ENCODE results near the gene CERS6. TPM values are rescaled to one million over a fixed set of nuclear protein-coding genes. Genes with fewer than 3 reads are reported as not detected.
"Not testable (repeated sequence)": the region's sequence is repeated elsewhere in the genome, so short reads cannot be mapped to it uniquely, and the experiment has no call there.

The CERS6 gene, protein sequence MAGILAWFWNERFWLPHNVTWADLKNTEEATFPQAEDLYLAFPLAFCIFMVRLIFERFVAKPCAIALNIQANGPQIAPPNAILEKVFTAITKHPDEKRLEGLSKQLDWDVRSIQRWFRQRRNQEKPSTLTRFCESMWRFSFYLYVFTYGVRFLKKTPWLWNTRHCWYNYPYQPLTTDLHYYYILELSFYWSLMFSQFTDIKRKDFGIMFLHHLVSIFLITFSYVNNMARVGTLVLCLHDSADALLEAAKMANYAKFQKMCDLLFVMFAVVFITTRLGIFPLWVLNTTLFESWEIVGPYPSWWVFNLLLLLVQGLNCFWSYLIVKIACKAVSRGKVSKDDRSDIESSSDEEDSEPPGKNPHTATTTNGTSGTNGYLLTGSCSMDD
- 13.1 and 14.0 TPM in 2 replicates for total RNA-seq (2014; rRNA removed; shearing (Covaris generic))

DNA sequence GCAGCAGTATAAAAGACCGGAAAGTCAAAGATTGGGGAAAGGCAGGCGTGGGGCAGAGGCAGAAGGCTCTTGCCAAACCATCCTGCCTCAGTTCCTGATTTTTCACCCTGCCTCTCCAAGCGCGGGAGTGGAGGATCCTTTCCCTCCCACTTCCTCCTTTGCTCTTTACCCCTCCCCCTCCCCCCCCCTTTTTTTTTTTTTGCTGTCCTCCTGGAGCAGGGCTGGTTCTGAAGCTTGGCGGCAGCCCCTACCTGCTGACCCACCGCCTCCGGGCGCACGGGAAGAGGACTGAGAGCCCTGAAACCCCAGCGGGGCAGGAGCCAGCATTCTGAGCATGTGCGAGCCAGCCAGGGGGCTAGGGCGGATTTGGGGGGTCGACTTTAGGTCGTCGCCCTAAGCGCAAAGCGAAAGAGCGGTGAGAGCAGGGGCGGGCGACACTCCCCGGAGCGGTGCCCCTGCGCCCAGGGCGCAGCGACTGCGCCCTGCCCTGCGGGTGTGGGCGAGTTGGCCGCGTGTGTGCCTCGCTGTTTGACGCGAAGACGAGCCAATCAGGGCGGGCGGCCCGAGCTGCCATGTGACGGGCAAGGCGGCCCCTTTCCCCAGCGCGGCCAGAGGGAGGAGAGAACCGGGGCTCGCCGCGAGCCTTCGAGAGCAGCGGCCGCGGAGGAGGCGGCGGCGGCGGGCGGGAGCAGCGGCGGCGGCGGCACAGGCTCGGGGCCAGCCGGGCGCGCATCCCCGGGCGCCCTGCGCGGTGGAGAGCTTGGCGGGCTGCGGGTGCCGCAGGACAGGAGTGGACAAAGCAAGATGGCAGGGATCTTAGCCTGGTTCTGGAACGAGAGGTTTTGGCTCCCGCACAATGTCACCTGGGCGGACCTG is at the start of gene CERS6:
Gene CERS6, plus strand, starts transcription at position 628 of the 876 bp plus-strand sequence. Its CDS starts 177 bp downstream, at position 805.
- Histone ChIP-seq H3K4me3 (ENCODE audit: insufficient read depth, low read depth, low read length) (peak within 1 kb of the TSS; percentile 94), H3K27me3 (ENCODE audit: control insufficient read depth, insufficient read depth, low read length) (peaks cover 6% of the 10 kb centered on the region), H3K36me3 (replicated peaks; ENCODE audit: control insufficient read depth, insufficient read depth, low read length) (no peaks in the 10 kb centered on the region)
- DNase-seq, result peak; percentile 94

DNA sequence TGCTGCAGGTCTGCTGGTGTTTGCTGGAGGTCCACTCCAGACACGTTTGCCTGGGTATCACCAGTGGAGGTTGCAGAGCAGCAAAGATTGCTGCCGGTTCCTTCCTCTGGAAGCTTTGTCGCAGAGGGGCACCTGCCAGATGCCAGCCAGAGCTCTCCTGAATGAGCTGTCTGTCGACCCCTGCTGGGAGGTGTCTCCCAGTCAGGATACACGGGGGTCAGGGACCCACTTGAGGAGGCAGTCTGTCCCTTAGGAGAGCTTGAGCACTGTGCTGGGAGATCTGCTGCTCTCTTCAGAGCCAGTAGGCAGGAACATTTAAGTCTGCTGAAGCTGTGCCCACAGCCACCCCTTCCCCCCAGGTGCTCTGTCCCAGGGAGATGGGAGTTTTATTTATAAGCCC is 43.8 kb upstream of the CERS6 start:
- H3K36me3 ChIP-seq (replicated peaks; ENCODE audit: control insufficient read depth, insufficient read depth, low read length); H3K27me3 ChIP-seq (ENCODE audit: control insufficient read depth, insufficient read depth, low read length); H3K4me3 ChIP-seq (ENCODE audit: insufficient read depth, low read depth, low read length); DNase-seq: not testable (repeated sequence)

DNA sequence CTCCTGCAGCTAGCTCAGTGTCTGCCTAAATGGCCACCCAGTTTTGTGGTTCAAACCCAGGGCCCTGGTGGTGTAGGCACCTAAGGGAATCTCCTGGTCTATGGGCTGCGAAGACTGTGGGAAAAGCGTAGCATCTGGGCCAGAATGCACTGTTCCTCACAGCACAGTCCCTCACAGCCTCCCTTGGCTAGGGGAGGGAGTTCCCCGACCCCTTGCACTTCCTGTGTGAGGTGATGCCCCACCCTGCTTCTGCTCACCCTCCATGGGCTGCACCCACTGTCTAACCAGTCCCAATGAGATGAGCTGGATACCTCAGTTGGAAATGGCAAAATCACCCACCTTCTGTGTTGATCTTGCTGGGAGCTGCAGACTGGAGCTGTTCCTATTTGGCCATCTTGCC is 43.0 kb upstream of the CERS6 start:
- not testable (repeated sequence) for H3K4me3 ChIP-seq (ENCODE audit: insufficient read depth, low read depth, low read length); DNase-seq; H3K36me3 ChIP-seq (replicated peaks; ENCODE audit: control insufficient read depth, insufficient read depth, low read length); H3K27me3 ChIP-seq (ENCODE audit: control insufficient read depth, insufficient read depth, low read length)

DNA sequence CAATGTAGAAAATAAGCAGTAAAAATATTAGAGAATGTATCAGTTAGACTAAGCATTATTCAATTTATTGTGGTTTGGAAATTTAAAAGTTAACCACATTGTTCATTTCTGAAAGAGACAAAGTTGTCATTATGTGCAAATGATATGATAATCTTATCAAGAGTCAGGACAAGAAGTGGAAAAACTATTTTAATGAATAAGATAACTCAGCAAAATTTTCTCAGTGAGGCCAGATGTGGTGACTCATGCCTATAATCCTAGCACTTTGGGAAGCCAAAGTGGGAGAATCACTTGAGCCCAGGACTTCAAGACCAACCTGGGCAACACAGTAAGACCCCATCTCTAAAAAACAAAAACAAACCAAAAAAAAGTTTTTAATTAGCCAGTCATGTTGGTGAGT is 39.5 kb upstream of the CERS6 start:
- Histone ChIP-seq H3K36me3 (replicated peaks; ENCODE audit: control insufficient read depth, insufficient read depth, low read length) (no peaks in the 10 kb centered on the region), H3K27me3 (ENCODE audit: control insufficient read depth, insufficient read depth, low read length) (no peaks in the 10 kb centered on the region), H3K4me3 (ENCODE audit: insufficient read depth, low read depth, low read length) (no peak overlapping the region)
- DNase-seq, result no peak

DNA sequence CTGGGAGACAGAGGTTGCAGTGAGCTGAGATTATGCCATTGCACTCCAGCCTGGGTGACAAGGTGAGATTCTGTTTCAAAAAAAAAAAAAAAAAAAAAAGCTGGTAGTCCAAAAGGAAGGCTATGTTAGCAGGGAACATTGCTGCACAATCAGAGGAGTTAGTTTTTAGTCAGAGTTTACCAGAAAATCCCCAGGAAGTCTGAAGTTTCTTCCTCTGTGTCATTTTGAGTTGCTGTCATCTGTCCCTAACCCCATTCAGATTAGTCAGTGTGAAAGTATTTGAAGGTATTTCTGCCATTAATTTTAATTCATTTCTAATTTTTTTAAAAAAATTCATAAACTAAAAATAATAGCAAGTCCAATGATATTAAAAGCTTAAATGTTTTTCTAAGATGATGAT is 33.5 kb upstream of the CERS6 start:
- H3K36me3 ChIP-seq (replicated peaks; ENCODE audit: control insufficient read depth, insufficient read depth, low read length), result no peaks in the 10 kb centered on the region
- no peaks in the 10 kb centered on the region for H3K27me3 ChIP-seq (ENCODE audit: control insufficient read depth, insufficient read depth, low read length)
- no peak for DNase-seq
- H3K4me3 ChIP-seq (ENCODE audit: insufficient read depth, low read depth, low read length), result no peak overlapping the region

DNA sequence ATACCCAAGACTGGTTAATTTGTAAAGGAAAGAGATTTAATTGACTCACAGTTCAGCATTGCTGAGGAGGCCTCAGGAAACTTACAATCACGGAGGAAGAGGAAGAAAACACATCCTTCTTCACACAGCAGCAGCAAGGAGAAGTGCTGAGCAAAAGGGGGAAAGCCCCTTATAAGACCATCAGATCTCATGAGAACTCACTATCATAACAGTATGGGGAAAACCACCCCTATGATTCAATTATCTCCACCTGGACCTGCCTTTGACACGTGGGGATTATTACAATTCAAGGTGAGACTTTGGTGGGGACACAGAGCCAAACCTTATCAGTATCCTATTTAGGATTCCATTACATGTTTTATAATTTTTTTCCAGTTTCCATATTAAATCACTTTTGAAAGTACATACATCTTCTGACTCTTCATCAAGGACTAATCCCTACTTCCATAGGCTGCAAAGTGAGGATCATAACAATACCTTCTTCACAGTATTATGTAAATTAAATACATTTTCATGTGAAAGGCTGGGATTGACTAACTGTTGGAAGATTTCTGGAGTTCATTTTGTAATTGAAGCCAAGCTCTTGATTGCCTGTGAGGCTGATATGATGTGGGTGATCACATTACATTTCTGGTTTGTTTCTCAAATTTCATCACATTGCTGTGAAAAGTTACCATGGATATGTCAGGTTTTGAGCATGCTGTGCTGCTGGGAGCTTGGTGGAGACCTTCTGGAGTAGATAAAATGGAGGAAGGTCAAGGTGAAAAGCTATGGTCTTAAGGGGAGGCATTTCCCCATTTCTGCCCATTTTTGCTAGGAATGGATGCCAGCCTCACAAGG is 31.7 kb upstream of the CERS6 start:
- no peak for DNase-seq
- H3K4me3 ChIP-seq (ENCODE audit: insufficient read depth, low read depth, low read length), result no peak overlapping the region
- no peaks in the 10 kb centered on the region; the same call in 1 of the 2 replicates for H3K27me3 ChIP-seq (ENCODE audit: control insufficient read depth, insufficient read depth, low read length)
- H3K36me3 ChIP-seq (replicated peaks; ENCODE audit: control insufficient read depth, insufficient read depth, low read length), result no peaks in the 10 kb centered on the region

DNA sequence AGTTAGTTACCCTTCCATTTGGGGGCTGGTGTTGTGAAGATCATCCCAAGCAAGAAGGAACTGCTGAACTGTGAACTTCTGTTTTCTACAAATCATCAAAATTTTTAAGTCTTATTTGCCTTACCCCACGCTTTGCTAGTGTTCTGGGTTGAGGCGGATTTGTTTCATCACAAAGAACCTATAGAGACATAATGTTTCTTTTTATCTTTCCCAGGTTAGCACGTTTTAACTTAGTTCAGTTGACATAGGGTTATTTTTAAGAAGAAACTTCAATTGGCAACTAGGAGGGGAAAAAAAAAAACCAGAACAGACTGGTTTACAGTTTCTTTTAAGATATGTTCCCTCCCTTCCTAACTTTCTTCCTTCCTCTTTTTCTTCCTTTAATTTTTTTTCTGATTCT is 31.1 kb upstream of the CERS6 start:
- Histone ChIP-seq H3K4me3 (ENCODE audit: insufficient read depth, low read depth, low read length) (no peak overlapping the region), H3K27me3 (ENCODE audit: control insufficient read depth, insufficient read depth, low read length) (no peaks in the 10 kb centered on the region; the same call in 1 of the 2 replicates), H3K36me3 (replicated peaks; ENCODE audit: control insufficient read depth, insufficient read depth, low read length) (no peaks in the 10 kb centered on the region)
- no peak for DNase-seq

DNA sequence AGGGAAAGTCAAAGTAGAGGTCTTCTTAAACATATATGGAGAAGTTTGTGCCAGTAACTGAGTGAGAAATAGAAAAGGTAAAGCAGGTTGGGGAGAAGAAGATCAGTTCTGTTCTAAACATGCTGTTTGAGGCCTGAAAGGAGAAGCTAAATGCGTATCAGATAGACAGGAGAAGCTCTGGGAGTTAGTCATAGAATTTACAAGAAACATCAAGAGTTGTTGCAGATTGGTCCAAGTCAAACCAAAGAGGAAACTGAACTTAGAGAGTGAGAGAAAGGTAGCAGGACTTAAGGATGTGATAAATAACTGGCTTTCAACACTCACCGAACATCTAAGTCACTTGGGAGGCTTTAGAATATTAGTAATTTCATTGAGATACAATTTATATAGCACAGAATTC is 29.2 kb upstream of the CERS6 start:
- Histone ChIP-seq H3K4me3 (ENCODE audit: insufficient read depth, low read depth, low read length) (no peak overlapping the region), H3K36me3 (replicated peaks; ENCODE audit: control insufficient read depth, insufficient read depth, low read length) (no peaks in the 10 kb centered on the region), H3K27me3 (ENCODE audit: control insufficient read depth, insufficient read depth, low read length) (no peaks in the 10 kb centered on the region; the same call in 1 of the 2 replicates)
- DNase-seq, result no peak

DNA sequence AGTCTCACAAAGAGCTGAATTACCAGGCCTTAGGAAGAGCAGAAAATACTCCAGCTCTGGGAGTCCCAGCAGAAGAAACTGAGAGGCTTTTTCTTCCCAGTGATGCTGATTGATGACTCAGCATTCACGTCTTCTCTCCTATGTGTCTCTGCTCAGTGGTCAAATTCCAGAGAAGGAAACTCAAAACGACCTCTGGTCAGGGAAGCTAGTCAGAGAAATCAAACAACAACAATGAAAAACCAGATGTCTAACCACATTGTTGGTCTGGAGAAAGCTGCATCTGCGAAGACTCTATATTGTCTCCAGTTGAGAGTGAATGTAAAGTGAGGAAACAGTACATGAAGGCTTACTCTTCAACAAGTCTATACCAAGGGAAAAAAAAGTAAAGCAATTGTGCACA is 28.6 kb upstream of the CERS6 start:
- Histone ChIP-seq H3K27me3 (ENCODE audit: control insufficient read depth, insufficient read depth, low read length) (no peaks in the 10 kb centered on the region; the same call in 1 of the 2 replicates), H3K4me3 (ENCODE audit: insufficient read depth, low read depth, low read length) (no peak overlapping the region), H3K36me3 (replicated peaks; ENCODE audit: control insufficient read depth, insufficient read depth, low read length) (no peaks in the 10 kb centered on the region)
- no peak for DNase-seq

DNA sequence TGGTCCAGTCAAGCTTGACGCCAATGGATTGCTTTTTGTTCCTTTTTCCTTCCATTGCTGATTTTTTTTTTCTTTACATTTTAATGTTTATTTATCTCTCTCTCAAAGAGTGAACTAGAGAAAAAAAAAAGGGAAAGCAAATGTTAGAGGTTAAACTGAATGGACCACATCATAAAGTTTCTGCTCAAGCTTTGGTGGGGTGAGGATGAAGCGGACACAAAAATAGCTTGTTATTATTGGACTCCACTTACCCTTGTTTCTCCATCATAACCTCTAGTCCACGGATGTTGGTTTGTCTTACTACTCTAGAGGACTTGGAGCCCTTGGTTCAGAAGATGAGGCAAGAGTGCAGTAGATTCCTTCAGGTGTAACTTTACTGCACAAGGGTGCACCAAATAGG is 27.6 kb upstream of the CERS6 start:
- DNase-seq, result no peak
- no peak overlapping the region for H3K4me3 ChIP-seq (ENCODE audit: insufficient read depth, low read depth, low read length)
- H3K27me3 ChIP-seq (ENCODE audit: control insufficient read depth, insufficient read depth, low read length), result no peaks in the 10 kb centered on the region; the same call in 1 of the 2 replicates
- H3K36me3 ChIP-seq (replicated peaks; ENCODE audit: control insufficient read depth, insufficient read depth, low read length), result no peaks in the 10 kb centered on the region

DNA sequence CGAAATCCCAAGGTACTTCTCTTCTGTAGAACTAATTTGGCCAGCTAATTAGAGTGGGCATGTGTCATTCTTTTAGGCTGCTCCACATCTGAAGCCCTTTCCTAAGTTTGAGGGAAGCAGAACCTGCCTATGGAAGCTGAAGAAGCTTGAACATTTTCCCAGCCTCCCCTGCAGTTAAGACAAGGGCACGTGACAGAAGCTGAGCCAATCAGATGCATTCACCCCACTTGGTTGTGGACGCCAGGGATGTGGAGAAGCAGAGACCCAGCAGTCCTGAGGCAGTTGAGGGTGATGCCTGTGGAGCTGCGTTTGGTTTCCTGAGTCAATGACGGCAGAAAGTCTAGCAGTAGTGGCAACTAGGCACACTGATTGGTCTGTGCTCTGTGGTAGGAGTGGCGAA is 26.1 kb upstream of the CERS6 start:
- Histone ChIP-seq H3K4me3 (ENCODE audit: insufficient read depth, low read depth, low read length) (no peak overlapping the region), H3K36me3 (replicated peaks; ENCODE audit: control insufficient read depth, insufficient read depth, low read length) (no peaks in the 10 kb centered on the region), H3K27me3 (ENCODE audit: control insufficient read depth, insufficient read depth, low read length) (no peaks in the 10 kb centered on the region; the same call in 1 of the 2 replicates)
- DNase-seq, result no peak

DNA sequence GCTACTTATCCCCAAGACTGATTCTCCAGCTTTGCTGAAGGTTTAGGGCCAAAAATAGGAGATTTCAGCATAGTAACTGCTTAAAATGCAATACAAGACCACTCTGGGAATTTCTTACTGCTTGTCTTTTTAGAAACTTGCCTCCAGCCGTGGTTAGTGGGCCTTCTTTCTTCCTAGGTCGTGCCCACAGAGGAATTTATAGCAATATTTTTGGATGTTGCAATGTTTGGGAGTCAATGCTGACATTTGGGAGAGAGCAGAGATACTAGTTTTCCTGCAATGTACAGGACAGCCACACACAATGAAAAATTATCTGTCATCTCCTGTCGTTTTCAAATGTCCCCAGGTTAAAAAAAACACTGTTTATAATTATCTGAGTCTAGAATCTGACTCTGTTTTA is 25.6 kb upstream of the CERS6 start:
- no peaks in the 10 kb centered on the region for H3K36me3 ChIP-seq (replicated peaks; ENCODE audit: control insufficient read depth, insufficient read depth, low read length)

DNA sequence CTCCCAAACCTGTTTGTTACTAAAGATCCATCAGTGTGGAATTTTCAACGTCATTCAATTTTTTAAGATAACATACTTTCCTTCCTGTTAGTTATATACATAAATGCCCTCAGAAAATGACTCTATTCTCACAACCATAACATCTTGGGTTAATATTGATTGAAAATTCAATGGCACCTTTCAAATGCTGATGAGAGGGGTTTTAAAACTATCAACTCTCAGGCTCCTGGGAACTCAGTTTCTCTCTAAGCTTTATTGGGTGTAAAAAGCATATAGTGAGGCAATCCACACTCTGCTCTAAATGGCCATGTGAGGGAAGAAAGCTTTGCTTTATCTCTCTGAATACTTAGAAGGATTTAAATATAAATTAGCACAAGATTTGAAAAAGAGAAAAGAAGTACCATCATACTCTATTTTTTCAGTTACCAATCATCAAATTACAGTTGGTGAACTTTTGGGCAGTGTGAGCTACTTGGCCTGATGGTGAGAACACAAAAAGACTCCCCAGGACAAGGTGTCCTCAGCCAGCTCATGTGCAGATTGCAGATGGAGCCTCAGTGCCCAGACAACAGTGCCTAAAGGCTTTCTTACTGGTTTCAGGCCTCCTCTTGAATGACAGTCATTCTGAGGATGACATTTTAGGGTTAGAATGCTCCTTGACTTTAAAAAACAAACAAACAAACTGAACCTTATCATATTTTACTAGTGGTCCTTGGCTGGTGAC is 24.6 kb upstream of the CERS6 start:
- Histone ChIP-seq H3K36me3 (replicated peaks; ENCODE audit: control insufficient read depth, insufficient read depth, low read length) (no peaks in the 10 kb centered on the region), H3K4me3 (ENCODE audit: insufficient read depth, low read depth, low read length) (no peak overlapping the region), H3K27me3 (ENCODE audit: control insufficient read depth, insufficient read depth, low read length) (no peaks in the 10 kb centered on the region; the same call in 1 of the 2 replicates)
- DNase-seq, result no peak

More for the DNA sequence above, 25.6 kb upstream of the CERS6 start:
- H3K27me3 ChIP-seq (ENCODE audit: control insufficient read depth, insufficient read depth, low read length), result no peaks in the 10 kb centered on the region; the same call in 1 of the 2 replicates
- H3K4me3 ChIP-seq (ENCODE audit: insufficient read depth, low read depth, low read length), result no peak overlapping the region
- no peak for DNase-seq

DNA sequence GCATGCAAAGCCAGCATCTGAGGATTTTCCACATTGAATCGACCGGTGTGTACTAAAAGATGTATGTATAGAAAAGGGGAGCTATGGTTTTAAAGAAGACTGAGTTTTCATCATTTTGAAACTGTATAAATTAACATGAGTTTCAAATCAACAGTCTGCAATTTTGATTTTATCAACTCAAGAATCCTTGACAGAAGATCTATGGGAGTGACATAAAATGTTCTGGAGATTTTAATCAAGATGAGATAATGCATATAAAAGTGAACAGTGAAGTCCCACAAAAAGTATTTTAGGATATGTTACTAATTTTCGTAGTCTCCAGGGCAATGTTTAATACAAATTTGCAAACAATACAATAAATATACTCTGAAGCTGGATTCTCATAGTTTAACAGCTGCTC is 24.0 kb upstream of the CERS6 start:
- DNase-seq, result no peak
- H3K27me3 ChIP-seq (ENCODE audit: control insufficient read depth, insufficient read depth, low read length), result no peaks in the 10 kb centered on the region; the same call in 1 of the 2 replicates
- H3K4me3 ChIP-seq (ENCODE audit: insufficient read depth, low read depth, low read length), result no peak overlapping the region

More for the DNA sequence above, 24.0 kb upstream of the CERS6 start:
- no peaks in the 10 kb centered on the region for H3K36me3 ChIP-seq (replicated peaks; ENCODE audit: control insufficient read depth, insufficient read depth, low read length)

Data from H7 (cell line).